Germinal center (tissue), 1 donor: ENCODE data around the gene TNFAIP6.
"Not testable (repeated sequence)": the region's sequence is repeated elsewhere in the genome, so short reads cannot be mapped to it uniquely, and the experiment has no call there.

Experiments used
- DNase-seq: peaks from one replicate; pipeline ENCODE4 v3.0.0; 2012; ENCODE audit warnings: mixed read lengths, low spot score

Gene TNFAIP6, protein sequence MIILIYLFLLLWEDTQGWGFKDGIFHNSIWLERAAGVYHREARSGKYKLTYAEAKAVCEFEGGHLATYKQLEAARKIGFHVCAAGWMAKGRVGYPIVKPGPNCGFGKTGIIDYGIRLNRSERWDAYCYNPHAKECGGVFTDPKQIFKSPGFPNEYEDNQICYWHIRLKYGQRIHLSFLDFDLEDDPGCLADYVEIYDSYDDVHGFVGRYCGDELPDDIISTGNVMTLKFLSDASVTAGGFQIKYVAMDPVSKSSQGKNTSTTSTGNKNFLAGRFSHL

DNA sequence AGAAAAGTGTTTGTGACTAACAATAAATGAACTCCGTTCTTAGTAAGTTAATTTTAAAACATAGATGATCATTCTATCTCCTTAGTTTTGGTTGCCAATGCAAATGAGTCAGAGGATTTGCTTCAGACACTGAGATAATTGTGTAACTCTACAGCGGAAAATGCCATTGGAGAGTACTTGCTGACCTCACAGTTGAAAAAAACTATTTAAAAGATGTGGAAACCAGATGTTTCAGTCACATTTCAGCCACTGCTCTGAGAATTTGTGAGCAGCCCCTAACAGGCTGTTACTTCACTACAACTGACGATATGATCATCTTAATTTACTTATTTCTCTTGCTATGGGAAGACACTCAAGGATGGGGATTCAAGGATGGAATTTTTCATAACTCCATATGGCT lies at the start of gene TNFAIP6:
Gene TNFAIP6 (plus strand): TSS at position 234 of the 400 bp plus-strand sequence. CDS start 75 bp downstream, at position 309.
- no peak for DNase-seq

DNA sequence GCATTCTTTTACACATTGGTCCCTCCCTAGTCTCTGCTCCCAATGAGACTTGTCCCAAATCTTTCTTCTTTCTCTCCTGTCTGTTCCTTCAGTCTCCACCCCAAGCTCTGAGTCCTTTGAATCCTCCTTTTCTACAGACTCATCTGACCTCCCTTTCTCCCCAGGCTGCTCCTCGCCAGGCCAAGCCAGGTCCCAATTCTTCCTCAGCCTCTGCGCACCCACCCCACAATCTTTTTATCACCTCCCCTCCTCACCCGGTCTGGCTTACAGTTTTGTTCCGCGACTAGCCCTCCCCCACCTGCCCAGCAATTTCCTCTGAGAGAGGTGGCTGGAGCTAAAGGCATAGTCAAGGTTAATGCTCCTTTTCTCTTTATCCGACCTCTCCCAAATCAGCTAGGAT lies 47.1 kb upstream of the TNFAIP6 start:
- DNase-seq, result not testable (repeated sequence)

DNA sequence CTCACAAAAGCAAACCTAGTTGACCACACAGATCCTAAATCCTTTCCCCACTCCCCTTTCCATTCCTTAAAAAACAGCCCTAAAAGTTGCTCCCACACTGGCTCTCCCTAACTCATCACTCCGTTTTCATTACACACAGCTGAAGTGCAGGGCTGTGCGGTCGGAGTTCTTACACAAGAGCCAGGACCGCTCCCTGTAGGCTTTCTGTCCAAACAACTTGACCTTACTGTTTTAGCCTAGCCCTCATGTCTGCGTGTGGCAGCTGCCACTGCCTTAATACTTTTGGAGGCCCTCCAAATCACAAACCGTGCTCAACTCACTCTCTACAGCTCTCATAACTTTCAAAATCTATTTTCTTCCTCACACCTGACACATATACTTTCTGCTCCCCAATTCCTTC lies 45.0 kb upstream of the TNFAIP6 start:
- not testable (repeated sequence) for DNase-seq

DNA sequence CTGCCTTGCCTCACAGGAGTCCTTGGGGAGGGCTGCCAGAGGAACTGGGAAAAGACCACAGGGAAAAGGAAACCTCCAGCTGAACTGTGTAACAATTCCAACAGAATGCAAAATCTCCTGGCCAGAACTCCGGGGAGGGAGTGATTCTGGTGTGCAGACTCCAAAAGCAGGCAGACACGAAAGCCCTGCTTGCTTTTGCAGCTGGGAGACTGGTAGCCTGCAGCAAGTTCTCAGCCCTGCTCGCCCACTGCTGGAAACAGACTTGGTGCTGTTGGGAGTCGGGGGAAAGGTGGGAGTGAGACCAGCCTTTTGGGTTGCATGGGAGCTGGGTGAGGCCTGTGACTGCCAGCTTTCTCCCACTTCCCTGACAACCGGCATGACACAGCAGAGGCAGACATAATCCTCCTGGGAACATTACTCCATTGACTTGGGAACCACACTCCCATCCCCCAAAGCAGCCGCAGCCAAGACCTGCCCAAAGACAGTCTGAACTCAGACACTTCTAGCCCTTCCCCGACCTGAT lies 42.0 kb upstream of the TNFAIP6 start:
- DNase-seq, result no peak

DNA sequence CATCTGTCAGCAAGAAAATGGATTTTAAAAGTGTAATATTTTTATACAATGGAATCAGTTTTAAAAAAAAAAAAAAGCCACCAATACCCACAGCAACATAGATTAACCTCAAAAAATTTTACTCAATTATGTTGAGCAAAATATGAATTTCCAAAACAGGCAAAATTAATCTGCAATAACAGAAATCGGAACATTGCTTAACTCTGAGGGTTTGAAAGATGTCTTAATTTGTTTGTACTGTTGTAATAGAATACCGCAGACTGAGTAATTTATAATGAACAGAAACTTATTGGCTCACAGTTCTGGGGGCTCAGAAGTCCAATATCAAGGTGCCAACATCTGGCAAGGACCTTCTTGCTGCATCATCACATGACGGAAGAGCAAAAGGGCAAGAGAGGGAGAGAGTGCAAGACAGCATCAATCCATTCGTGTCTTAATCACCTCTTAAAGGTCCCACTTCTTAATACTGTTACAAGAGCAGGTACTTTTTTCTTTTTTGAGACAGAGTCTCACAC lies 31.8 kb upstream of the TNFAIP6 start:
- no peak for DNase-seq

DNA sequence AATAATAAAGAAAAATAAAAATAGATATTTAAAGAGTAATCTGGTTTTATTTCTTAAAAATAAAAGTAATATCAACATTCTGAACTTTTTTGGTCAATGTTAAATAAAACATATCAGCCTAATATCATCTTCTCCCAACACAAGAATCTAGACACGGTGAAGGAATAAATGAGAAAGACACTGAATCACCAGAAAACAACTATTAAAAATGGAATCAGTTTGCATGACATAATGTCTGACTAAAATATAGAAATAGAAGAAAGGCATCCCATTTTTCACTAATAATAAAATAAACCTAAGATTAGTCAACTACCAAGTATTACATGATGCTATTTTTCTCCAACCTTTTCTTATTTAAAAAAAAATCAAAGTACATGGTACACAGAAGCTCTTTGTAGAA lies 30.8 kb upstream of the TNFAIP6 start:
- DNase-seq, result no peak

DNA sequence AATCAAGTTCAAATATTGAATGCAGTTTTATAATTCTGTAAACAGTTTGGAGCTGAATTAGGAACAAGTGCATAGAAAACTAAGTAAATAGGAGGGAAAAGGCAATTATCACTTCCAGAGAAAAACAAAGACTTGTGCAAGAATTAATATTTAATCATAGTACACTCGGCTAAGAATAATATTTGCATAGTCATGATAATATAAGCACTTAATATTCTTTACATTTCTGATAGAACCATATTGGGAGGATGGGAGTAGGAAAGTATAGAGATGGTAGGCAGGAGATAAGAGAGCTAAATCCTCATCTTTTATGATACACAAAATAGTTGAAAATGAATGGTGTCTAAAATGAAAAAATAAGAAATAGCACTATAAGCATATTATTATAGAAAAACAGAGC lies 27.4 kb upstream of the TNFAIP6 start:
- no peak for DNase-seq

DNA sequence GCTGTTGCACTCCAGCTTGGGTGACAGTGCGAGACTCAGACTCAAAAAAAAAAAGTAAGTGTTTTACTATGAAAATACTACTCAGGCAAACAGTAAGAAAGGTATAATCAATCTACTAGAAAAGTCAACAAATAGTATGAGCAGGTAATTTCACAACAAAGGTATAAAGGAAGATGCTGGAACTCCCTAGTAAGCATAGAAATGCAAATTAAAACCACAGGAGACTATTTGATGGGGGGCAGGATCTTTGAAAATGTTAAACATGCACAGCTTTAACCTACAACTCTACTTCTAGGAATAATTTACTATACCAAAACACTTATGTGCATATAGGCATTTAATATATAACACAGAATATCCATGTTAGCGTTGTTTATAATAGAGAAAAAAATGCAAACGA lies 24.3 kb upstream of the TNFAIP6 start:
- DNase-seq, result no peak

DNA sequence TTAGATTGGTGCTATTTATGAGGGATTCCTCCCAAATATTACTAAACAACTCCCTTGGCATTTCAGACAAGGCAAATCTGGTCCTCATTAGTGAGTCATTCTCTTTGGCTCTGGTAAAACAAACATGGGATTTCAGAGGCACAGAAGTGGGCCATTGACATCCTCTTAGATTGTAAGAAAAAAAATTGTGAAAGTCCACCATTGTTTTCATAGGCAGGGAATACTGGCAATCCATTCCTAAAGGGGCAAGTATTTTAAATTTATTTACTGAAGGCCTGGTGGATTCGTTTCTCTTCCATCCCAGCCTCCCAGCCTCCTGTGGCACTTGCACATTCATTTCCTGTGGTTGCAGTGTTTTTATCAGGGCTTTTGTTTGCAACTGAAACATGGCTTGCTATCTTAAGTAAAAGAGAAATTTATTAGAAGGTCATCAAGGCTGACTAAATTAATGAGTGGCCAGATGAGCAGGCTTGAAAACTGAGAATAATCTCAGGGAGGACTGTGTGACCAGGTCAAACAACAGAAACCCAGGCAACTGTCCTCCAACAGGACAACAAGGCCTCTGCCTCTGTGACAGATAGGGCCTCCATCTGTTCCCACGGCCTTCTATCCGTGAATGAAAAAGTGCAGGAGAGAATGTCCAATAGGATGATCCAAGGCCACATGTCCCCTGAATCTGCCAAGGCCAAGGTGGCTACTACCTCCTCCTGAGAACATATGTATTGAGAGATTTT lies 23.1 kb upstream of the TNFAIP6 start:
- no peak for DNase-seq

DNA sequence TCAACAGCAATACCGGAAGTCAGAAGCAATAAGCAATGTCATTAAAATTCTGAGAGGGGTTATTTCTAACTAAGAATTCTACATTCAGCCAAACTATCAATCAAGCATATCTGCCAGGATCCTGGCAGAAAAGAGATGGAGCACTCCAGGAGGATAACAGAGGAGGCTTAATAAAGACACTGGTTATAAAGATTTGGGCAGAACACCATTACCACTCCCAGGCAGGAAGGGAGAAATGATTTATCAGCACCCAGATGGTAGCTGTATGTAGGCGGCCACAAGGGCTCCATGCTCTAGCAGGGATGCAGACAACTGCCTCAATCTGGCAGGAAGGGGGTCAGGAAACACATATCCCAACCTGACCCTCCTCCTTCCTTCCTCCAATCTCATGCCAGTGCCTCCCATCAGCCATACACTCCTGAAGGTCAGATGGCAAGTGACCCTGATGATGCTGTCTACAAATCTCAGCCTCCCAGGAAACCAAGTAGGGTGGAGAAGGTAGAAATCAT lies 20.5 kb upstream of the TNFAIP6 start:
- DNase-seq, result no peak

DNA sequence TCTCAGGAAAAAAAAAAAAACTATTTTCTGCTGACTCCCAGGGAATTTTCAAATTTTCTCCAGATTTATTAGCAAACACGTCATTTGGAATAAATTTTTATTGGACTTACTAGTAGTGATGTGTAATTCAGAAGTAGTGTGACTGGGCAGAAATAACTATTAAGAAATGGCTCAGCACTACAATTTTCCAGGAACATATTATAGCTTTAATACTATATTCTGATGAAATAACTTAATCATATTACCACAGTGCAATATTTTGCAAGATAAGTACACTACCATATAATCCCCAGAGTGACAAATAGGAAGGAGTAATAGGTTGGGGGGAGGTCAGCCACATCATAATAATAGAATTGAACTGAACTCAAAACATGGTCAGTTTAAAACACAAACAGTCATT lies 19.7 kb upstream of the TNFAIP6 start:
- DNase-seq, result no peak

DNA sequence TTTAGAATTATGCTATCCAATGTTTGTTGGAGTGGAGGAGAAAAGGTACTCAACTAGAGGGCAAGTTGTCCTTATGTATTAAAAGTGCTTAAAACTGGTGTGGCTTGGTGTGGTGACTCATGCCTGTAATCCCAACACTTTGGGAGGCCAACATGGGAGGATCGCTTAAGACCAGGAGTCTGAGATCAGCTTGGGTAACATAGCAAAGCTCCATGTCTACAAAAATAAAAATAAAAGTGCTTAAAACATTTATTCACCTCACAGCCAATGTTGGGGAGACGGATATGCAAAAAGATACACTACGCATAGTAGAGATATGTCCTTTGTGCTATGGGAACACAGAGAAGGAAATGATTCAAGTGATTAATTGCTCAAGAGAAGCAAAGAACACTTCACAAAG lies 19.3 kb upstream of the TNFAIP6 start:
- no peak for DNase-seq

DNA sequence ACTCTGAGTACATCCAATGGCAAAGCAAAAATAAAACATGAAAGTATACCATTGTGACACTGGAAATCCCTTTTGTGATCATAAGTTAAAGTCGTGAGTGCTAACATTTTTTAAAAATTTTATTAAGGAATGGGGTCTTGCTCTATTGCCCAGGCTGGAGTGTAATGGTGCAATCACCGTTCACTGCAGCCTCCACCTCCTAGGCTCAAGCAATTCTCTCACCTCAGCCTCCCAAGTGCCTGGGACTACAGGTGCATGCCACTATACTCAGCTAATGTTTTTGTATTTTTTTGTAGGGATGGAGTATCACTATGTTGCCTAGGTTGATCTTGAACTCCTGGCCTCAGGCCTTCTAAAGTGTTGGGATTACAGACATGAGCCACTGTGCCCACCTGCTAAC lies 14.3 kb upstream of the TNFAIP6 start:
- DNase-seq, result no peak

DNA sequence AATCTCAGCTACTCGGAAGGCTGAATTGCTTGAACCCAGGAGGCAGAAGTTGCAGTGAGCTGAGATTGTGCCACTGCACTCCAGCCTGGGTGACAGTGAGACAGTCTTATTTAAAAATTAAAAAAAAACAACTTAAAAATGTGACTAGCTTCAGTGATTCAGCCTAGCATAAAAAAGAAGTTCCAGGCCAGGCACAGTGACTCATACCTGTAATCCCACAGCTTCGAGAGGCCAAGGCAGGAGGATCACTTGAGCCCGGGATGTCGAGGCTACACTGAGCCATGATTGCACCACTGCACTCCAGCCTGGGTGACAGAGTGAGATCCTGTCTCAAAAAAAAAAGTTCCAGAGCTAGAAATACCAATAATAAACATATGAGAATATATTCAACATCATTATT lies 13.2 kb upstream of the TNFAIP6 start:
- not testable (repeated sequence) for DNase-seq

DNA sequence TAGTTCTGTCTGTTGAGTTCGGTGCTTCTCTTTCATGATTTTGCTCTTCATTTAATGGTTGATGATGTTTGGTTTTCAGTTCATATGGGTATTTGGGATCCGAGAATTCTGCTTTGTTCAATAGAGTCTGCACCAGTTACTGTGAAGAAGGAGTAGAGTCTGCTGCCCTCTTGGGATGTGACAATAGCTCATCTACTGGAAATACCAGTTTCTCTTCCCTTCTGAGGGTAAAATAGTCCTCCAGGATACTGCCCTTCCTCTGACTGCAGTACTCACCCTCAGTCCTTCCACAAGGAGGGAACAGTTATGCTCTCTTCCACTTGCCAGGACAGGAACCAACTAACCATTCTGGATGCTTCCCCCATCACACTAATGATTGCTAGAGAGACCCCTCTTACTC lies 12.5 kb upstream of the TNFAIP6 start:
- no peak for DNase-seq

DNA sequence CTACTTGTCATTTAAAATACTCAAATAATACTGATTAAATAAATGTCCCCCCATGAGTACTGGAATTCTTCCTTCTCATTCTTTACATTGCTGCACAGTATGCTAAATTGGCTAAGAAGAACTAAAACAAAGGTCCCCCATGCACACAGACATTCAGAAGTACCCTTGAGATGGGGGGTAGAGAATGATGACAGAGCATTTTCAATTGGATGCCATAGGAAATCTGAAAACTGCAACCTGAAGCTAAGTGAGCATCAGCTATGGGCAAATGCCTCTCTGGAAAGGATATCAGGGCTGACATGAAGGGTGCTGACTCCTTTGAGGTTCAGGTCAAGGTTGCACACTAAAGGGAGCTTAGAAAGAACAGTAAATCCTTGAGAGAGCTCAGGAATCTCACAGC lies 10.1 kb upstream of the TNFAIP6 start:
- no peak for DNase-seq

DNA sequence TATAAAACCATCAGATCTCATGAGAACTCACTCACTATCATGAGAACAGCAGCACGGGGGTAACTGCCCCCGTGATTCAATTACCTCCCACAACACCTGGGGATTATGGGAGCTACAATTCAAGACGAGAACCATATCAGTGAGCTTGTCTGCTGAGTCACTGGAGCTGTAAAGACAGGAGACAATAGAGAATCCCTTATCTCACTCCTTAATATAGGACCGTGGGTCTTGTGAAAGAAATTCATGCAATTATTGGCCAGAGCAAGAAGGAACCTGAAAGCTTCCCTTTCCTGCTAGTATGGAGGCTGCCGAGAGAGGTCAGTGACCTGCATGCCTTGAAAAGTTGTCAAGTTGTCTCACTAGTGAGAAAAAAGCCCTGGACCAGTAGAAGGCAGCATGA lies 9.5 kb upstream of the TNFAIP6 start:
- DNase-seq, result no peak

DNA sequence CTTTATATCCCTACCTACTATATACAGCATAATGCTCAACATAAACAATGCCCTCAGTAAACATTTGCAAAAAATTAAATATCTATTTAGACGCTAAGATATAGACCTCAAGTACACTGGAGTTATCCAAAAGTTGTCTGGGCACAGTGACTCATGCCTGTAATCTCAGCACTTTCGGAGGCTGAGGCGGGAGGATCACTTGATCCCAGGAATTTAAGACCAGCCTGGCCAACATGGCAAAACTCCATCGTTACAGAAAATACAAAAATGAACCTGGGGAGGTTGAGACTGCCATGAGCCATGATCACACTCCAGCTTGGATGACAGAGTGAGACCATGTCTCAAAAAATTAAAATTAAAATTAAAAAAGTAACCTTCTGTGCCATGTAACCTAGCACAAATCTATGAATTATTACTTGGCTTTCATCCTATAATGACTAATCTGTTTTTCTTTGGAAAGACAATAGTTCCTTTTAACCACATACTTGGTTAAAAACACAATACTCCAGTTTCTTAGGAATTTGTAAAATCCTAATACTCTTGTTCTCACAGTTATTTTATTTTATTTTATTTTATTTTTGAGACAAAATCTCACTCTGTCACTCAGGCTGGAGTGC lies 6.7 kb upstream of the TNFAIP6 start:
- DNase-seq, result no peak

DNA sequence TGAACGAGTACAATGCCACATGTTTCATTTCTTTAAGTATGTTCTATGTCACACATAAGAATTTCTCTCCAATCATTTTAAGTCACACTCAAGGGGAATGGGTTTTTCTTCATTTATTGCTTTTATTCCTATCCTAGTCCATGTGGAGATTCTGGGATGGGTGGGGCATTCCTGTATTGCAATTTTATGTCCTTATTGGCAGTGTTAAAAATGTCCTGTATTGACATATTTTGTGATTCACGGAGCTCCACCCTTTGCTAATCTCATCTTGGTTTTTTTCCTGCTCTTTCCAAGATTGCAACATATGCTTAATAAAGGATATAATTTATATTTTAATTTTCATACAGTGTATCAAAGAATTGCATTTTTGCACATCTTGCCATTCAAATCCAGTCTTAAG lies 3.4 kb upstream of the TNFAIP6 start:
- DNase-seq, result no peak

DNA sequence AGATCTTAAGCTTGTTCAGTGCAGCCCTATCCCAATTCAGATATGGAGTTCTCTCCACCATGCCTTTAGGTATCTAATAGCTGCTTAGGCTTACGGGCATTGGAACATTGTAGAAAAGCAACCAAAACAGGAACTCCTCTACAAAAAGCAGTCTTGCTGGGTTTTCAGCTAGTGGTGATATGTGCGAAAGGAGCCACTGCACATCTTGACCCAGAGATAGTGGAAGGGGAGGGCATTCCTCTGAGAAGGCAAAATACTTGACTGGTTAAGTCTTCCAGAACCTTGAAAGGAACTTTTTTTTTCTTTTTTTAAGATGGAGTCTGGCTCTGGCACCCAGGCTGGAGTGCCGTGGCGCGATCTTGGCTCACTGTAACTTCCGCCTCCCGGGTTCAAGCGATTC lies 2.6 kb upstream of the TNFAIP6 start:
- DNase-seq, result no peak

DNA sequence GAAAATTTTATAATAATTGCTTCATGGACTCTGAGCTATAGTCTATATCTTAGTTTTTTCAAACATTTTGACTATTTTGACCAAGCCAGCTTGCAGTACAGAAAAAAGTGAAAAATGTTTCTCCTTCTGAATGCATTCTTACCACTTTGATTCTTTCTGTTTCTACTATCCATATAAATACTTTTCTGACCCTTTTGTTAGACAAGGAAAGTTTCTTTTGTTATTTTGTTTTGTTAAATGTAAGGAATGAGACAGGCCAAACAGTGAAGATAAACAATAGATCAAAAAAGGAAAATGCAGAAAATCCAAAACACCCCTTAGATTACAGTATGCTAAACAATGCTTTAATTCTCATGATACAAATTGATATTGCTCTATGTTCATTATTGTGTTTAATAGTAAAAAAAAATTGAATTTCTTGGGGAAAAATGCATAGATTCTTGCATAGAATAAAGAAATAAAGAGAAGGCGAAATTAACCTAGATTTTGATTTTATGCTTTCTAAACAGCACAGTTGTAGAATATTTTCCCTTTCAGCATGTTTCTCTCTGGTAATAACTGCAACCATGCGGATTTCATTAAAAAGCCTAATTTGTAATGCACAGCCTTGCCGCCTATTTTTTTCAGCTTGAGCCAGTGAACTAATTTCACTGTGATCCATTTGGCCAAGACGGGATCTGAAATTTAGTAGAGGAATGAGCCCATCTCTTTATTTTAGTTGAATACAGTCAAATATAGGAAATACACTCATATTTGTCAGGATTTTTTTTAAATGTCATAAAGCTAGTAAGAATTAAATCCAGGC lies 976 bp downstream of the TNFAIP6 start:
- no peak for DNase-seq
